Measurements from ENCODE around the gene MGAT5.

MGAT5 gene

DNA sequence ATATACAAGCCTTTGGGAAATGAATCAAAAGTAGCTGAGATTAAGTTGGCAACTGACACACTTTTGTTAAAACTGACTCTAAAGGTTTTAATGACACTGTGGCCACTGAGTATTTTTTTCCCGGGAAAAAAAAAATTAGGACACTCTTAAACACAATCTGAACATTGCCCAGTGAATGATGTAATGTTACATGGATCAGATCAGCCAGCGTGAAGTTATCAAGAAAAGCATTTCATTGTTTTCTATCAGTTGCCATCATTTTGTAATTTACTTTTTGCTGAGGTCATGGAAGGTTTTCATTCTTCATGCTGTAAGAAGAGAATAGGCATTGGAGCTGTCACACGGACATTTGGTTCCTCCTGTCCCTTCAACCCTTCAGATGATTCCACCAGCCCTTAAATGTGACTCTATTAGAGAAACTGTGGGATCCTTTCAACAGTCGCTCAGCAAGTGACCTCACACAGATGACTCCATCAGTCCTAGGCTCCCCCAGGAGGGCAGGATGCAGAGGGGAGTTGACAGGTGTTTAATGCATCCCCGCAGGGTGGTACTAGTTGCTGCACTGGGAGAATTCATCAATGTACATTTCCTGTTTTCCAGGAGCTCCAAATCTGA lies 164.2 kb downstream of the MGAT5 start:
- Histone ChIP-seq H3K27ac (no peak overlapping the region), H3K36me3 (ENCODE audit: insufficient read depth) (no peaks in the 10 kb centered on the region), H3K4me3 (IDR thresholded peaks at IDR 0.05; ENCODE audit: insufficient read depth, low read depth, low read length) (no peak overlapping the region), H4K20me1 (ENCODE audit: insufficient read depth) (no peaks in the 10 kb centered on the region), H2AFZ (ENCODE audit: low read depth) (no peak overlapping the region), H3K4me1 (ENCODE audit: low read depth, poor library complexity, severe bottlenecking) (peaks cover 4% of the 10 kb centered on the region), H3K79me2 (ENCODE audit: insufficient read depth, low read depth) (0 out of 2 replicates have a peak, but pooled peaks cover 3% of the 10 kb centered on the region), H3K4me2 (no peak overlapping the region), H3K27me3 (ENCODE audit: insufficient read depth, low read depth) (no peaks in the 10 kb centered on the region), H3K9ac (no peak overlapping the region)
- no peak for TF ChIP-seq CTCF (conservative IDR thresholded peaks at IDR 0.05; ENCODE audit: low read depth, low read length)

DNA sequence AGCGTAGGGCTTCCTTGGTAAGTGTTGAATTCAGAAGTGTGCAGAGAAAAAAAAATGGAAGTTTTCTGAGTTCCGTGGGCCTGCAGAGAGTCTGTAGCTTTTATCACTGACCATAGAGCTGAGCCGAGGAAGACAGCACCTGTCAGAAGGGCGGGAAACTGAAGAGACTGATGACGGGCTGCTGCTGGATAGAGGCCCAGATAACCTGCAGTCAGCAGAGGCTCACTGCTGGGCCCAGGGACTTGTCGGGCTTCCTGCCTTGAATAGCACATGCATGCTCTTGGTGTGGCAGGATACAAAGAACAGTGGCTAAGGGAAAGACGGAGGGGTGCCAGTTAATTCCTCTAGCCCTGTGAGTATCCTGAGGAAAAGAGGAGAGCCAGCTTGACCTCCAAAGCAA lies 166.4 kb downstream of the MGAT5 start:
- no peaks in the 10 kb centered on the region for H3K27me3 ChIP-seq (ENCODE audit: insufficient read depth, low read depth)
- no peaks in the 10 kb centered on the region for H3K79me2 ChIP-seq (ENCODE audit: insufficient read depth, low read depth)
- H3K4me2 ChIP-seq = no peak overlapping the region
- H3K27ac ChIP-seq = no peak overlapping the region
- no peaks in the 10 kb centered on the region for H3K4me1 ChIP-seq (ENCODE audit: low read depth, poor library complexity, severe bottlenecking)
- H3K36me3 ChIP-seq (ENCODE audit: insufficient read depth) = no peaks in the 10 kb centered on the region
- H3K4me3 ChIP-seq (IDR thresholded peaks at IDR 0.05; ENCODE audit: insufficient read depth, low read depth, low read length) = no peak overlapping the region
- no peak overlapping the region for H3K9ac ChIP-seq
- H2AFZ ChIP-seq (ENCODE audit: low read depth) = no peak overlapping the region
- no peaks in the 10 kb centered on the region for H4K20me1 ChIP-seq (ENCODE audit: insufficient read depth)
- no peak for TF ChIP-seq CTCF (conservative IDR thresholded peaks at IDR 0.05; ENCODE audit: low read depth, low read length)

GRCh38 chr2:134420920-134421319 lies 167.0 kb downstream of the MGAT5 start:
- Histone ChIP-seq H3K4me3 (IDR thresholded peaks at IDR 0.05; ENCODE audit: insufficient read depth, low read depth, low read length) (no peak overlapping the region), H2AFZ (ENCODE audit: low read depth) (no peak overlapping the region), H3K9ac (no peak overlapping the region), H3K79me2 (ENCODE audit: insufficient read depth, low read depth) (no peaks in the 10 kb centered on the region), H3K36me3 (ENCODE audit: insufficient read depth) (no peaks in the 10 kb centered on the region), H4K20me1 (ENCODE audit: insufficient read depth) (no peaks in the 10 kb centered on the region), H3K4me2 (no peak overlapping the region), H3K27ac (no peak overlapping the region), H3K4me1 (ENCODE audit: low read depth, poor library complexity, severe bottlenecking) (no peaks in the 10 kb centered on the region), H3K27me3 (ENCODE audit: insufficient read depth, low read depth) (no peaks in the 10 kb centered on the region)
- TF ChIP-seq CTCF (conservative IDR thresholded peaks at IDR 0.05; ENCODE audit: low read depth, low read length) = no peak

DNA sequence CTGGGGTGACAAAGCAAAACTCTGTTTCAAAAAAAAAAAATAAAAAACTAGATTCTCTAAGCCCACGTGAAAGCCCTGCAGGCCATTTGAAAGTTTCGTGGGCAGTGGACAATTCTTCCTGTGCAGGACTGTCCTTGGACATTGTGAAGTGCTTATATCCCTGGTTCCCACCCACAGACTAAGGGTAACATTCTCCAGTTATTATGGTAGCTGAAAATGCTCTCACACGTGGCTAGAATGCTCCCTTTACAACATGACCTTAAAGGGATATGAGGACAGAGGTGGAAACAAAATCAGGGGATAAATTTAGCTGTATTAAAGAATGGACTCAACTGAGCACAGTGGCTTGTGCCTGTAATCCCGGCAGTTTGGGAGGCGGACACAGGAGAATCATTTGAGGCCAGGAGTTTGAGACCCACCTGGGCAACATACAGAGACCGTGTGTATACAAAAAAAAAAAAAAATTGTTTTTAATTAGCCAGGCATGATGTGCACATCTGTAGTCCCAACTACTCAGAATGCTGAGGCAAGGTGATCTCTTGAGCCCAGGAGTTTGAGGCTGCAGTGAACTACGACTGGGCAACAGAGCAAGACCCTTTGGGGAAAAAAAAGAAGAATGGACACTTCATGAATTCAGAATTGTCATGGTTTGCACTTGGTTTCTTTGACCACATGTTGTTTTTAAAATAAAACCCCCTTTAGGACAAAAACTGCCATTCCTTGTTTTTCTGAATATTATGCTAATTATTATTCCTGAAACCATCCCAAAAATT lies 167.9 kb downstream of the MGAT5 start:
- TF ChIP-seq CTCF (conservative IDR thresholded peaks at IDR 0.05; ENCODE audit: low read depth, low read length) = no peak
- H3K27me3 ChIP-seq (ENCODE audit: insufficient read depth, low read depth) = no peaks in the 10 kb centered on the region
- no peaks in the 10 kb centered on the region for H3K79me2 ChIP-seq (ENCODE audit: insufficient read depth, low read depth)
- no peak overlapping the region for H2AFZ ChIP-seq (ENCODE audit: low read depth)
- H4K20me1 ChIP-seq (ENCODE audit: insufficient read depth) = no peaks in the 10 kb centered on the region
- H3K4me2 ChIP-seq = no peak overlapping the region
- H3K36me3 ChIP-seq (ENCODE audit: insufficient read depth) = no peaks in the 10 kb centered on the region
- no peaks in the 10 kb centered on the region for H3K4me1 ChIP-seq (ENCODE audit: low read depth, poor library complexity, severe bottlenecking)
- H3K9ac ChIP-seq = no peak overlapping the region
- H3K27ac ChIP-seq = no peak overlapping the region
- no peak overlapping the region for H3K4me3 ChIP-seq (IDR thresholded peaks at IDR 0.05; ENCODE audit: insufficient read depth, low read depth, low read length)
